ENCODE data around the gene AKR1E2. TPM values are rescaled to one million over a fixed set of nuclear protein-coding genes. Genes with fewer than 3 reads are reported as not detected.

Gene AKR1E2
- total RNA-seq, 1 donor from 2014 or later = 8.7 TPM

GRCh38 chr10:4819707-4820106 lies 6.3 kb upstream of the AKR1E2 start:
- no peak for DNase-seq
- Mint-ChIP-seq H3K4me3 (ENCODE audit: unreplicated experiment) (no peak overlapping the region), H3K9me3 (ENCODE audit: unreplicated experiment) (peaks cover 3% of the 10 kb centered on the region), H3K27ac (ENCODE audit: unreplicated experiment) (no peak overlapping the region), H3K36me3 (ENCODE audit: unreplicated experiment) (no peaks in the 10 kb centered on the region), H3K4me1 (ENCODE audit: low read depth, unreplicated experiment) (no peaks in the 10 kb centered on the region), H3K27me3 (ENCODE audit: unreplicated experiment) (no peaks in the 10 kb centered on the region)
- TF ChIP-seq, protein P1, sequence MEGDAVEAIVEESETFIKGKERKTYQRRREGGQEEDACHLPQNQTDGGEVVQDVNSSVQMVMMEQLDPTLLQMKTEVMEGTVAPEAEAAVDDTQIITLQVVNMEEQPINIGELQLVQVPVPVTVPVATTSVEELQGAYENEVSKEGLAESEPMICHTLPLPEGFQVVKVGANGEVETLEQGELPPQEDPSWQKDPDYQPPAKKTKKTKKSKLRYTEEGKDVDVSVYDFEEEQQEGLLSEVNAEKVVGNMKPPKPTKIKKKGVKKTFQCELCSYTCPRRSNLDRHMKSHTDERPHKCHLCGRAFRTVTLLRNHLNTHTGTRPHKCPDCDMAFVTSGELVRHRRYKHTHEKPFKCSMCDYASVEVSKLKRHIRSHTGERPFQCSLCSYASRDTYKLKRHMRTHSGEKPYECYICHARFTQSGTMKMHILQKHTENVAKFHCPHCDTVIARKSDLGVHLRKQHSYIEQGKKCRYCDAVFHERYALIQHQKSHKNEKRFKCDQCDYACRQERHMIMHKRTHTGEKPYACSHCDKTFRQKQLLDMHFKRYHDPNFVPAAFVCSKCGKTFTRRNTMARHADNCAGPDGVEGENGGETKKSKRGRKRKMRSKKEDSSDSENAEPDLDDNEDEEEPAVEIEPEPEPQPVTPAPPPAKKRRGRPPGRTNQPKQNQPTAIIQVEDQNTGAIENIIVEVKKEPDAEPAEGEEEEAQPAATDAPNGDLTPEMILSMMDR (IDR thresholded peaks at IDR 0.05; ENCODE audit: partially characterized antibody, unreplicated experiment) = no peak

- TF ChIP-seq, protein P1 (IDR thresholded peaks at IDR 0.05; ENCODE audit: partially characterized antibody, unreplicated experiment) = no peak
- DNase-seq = no peak
- peaks cover 6% of the 10 kb centered on the region for H3K9me3 Mint-ChIP-seq (ENCODE audit: unreplicated experiment)
- no peak overlapping the region for H3K27ac Mint-ChIP-seq (ENCODE audit: unreplicated experiment)
- peaks cover 3% of the 10 kb centered on the region for H3K36me3 Mint-ChIP-seq (ENCODE audit: unreplicated experiment)
- H3K4me3 Mint-ChIP-seq (ENCODE audit: unreplicated experiment) = no peak overlapping the region
- H3K27me3 Mint-ChIP-seq (ENCODE audit: unreplicated experiment) = peaks cover 3% of the 10 kb centered on the region
- no peaks in the 10 kb centered on the region for H3K4me1 Mint-ChIP-seq (ENCODE audit: low read depth, unreplicated experiment)
Observed at GRCh38 chr10:4820804-4821401, 5.1 kb upstream of the AKR1E2 start.

DNA sequence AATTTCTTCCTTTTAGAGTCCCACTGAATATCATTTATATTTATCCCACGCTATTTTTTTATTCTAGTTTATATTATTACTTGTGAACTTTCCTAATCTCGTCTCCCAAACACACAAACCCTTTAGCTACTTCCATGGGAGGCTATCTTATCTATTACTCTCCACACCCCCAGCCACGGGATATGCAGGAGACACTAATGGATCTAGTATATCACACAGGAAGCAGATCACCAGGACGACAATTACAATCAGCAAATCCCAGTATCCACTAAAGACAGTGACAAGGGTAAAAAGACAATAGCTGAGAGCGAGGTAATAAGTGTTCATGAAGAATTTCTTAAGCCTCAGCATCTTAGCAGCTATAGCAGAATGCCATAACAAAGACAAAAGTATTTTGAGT lies 3.8 kb upstream of the AKR1E2 start:
- Mint-ChIP-seq H3K27ac (ENCODE audit: unreplicated experiment) (no peak overlapping the region), H3K4me1 (ENCODE audit: low read depth, unreplicated experiment) (peaks cover under 1% of the 10 kb centered on the region), H3K9me3 (ENCODE audit: unreplicated experiment) (peaks cover 7% of the 10 kb centered on the region), H3K4me3 (ENCODE audit: unreplicated experiment) (no peak overlapping the region), H3K27me3 (ENCODE audit: unreplicated experiment) (peaks cover 4% of the 10 kb centered on the region), H3K36me3 (ENCODE audit: unreplicated experiment) (peaks cover 4% of the 10 kb centered on the region)
- TF ChIP-seq, protein P1 (IDR thresholded peaks at IDR 0.05; ENCODE audit: partially characterized antibody, unreplicated experiment) = no peak
- no peak for DNase-seq

GRCh38 chr10:4824791-4825310 lies 1.2 kb upstream of the AKR1E2 start:
- Mint-ChIP-seq H3K4me1 (ENCODE audit: low read depth, unreplicated experiment) (peaks cover 2% of the 10 kb centered on the region), H3K9me3 (ENCODE audit: unreplicated experiment) (peaks cover 9% of the 10 kb centered on the region), H3K27me3 (ENCODE audit: unreplicated experiment) (peaks cover 4% of the 10 kb centered on the region), H3K27ac (ENCODE audit: unreplicated experiment) (no peak overlapping the region), H3K4me3 (ENCODE audit: unreplicated experiment) (peak overlapping the region; percentile 59), H3K36me3 (ENCODE audit: unreplicated experiment) (peaks cover 4% of the 10 kb centered on the region)
- TF ChIP-seq, protein P1 (IDR thresholded peaks at IDR 0.05; ENCODE audit: partially characterized antibody, unreplicated experiment) = no peak
- no peak for DNase-seq

GRCh38 chr10:4825456-4825867 lies 545 bp upstream of the AKR1E2 start:
- TF ChIP-seq, protein P1 (IDR thresholded peaks at IDR 0.05; ENCODE audit: partially characterized antibody, unreplicated experiment) = no peak
- Mint-ChIP-seq H3K9me3 (ENCODE audit: unreplicated experiment) (peaks cover 9% of the 10 kb centered on the region), H3K4me1 (ENCODE audit: low read depth, unreplicated experiment) (peaks cover 2% of the 10 kb centered on the region), H3K4me3 (ENCODE audit: unreplicated experiment) (peak overlapping the region; percentile 69), H3K36me3 (ENCODE audit: unreplicated experiment) (peaks cover 4% of the 10 kb centered on the region), H3K27me3 (ENCODE audit: unreplicated experiment) (peaks cover 4% of the 10 kb centered on the region), H3K27ac (ENCODE audit: unreplicated experiment) (no peak overlapping the region)
- no peak for DNase-seq

Measured in glutamatergic neuron (in vitro differentiated cells).